ENCODE data around the gene DNAH10.

Gene DNAH10

GRCh38 chr12:123954647-123955350, 192.7 kb downstream of the DNAH10 start:
- no peak for DNase-seq

DNA sequence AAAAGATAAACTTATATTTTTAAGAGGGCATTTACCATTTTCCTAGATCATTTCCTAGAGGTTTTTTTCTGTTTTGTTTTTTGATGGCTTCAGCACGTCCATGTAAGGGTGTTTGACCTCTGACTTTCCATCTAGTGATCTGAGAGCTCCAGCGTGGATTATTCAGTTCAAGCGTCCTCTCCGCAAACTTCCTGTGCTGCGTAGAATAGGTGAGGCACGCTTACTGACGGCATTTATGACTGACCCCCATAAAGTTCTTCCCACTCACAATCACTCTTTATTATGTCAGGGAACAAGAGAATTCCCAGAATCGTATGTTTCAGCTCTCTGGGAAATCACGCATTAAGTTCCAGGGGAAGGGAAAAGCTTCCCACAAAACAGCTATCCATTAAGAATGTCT, 194.1 kb downstream of the DNAH10 start:
- no peak for DNase-seq

DNA sequence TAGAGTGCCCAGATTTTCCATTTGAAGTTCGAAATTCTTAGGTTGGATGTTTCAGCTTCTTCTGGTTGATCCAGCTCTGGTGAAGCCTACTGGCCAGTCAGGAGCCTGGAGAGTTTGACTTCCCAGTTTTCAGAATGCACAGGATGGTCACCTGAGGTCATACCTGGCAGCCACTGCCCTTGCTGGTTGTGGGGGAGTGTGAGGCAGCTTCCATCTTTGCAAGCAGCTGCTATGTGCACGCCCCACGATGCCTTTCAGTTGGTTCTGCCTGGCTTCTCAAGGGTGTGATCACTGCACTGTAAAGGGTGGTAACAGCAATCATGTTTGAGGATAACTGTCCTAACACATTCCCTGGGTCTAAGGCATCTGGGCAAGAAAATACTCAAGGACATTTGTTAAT, 195.1 kb downstream of the DNAH10 start:
- no peak for DNase-seq

DNA sequence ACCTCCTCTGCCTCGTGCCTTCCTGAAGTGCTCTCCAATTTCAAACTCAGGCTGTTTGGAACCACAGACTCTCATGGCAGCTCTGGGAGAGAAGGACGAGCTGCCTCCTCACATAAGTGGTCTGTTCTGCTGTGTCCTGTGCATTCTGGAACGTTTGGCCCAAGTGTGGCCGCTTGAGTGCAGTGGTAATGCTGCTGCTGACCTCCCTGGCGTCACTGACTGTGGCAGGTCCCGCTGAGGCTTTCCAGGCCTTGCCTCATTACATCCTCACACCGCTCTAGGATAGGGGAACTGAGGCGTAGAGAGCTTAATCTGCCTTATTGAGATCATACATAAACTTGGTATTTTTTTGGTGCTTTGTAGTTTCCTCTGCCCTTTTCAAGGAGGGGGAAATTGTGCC, 196.4 kb downstream of the DNAH10 start:
- no peak for DNase-seq

GRCh38 chr12:123958876-123959275, 196.8 kb downstream of the DNAH10 start:
- no peak for DNase-seq

DNA sequence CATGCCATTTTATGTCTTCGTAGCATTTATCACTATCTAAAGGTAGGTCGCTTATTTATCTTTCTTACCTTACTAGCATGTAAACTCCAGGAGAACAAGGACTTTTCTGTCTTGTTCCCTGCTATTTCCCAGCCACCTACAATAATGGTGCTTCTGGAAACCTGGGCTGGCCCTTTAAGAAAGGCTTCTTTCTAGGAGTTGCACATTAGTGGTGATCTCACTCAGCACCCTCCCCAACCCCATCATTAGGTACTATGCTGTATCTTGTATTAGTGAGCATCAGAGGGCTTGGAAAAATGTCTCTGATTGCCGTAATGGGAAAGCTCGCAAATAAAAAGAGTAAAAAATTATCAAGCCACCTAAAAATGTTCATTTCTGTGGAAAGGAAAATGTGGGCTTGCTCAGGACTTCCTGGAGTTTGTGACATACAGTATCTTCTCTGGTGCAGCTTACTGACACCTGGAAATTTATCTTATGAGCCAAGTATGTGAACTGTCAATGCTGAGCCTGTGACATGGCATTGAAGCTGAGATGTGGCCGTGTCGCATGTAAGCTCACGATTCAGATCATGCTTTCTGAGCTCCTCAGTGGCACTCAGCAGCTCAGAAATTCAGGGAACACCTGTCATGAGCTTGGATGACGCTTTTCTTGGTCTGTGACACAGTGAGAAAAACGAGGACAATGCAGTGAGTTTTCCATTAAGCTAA, 198.1 kb downstream of the DNAH10 start:
- no peak for DNase-seq

- no peak for DNase-seq
These were observed 198.8 kb downstream of the DNAH10 start for GRCh38 chr12:123960856-123961255.

GRCh38 chr12:123961585-123962345, 199.7 kb downstream of the DNAH10 start:
- DNase-seq: no peak

DNA sequence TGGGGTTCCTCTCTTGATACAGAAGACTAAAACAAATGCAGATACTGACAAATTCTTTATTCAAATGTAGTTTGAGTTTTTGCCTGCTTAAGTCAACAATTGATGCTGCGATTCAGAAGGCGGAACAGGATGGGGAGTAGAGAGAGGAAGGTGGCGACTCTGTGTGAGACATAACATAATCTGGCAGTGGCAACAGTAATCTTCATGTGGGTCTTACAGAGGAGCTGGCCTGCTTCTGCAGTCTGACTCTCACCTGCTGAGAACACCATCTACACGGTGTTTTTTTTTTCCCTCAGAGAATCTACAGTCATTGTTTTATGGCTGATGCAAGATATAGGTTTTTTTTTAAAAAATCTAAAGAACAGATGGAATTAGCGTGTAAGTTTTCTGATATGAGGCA, 200.4 kb downstream of the DNAH10 start:
- DNase-seq: no peak

GRCh38 chr12:123963821-123964220, 201.7 kb downstream of the DNAH10 start:
- no peak for DNase-seq

DNA sequence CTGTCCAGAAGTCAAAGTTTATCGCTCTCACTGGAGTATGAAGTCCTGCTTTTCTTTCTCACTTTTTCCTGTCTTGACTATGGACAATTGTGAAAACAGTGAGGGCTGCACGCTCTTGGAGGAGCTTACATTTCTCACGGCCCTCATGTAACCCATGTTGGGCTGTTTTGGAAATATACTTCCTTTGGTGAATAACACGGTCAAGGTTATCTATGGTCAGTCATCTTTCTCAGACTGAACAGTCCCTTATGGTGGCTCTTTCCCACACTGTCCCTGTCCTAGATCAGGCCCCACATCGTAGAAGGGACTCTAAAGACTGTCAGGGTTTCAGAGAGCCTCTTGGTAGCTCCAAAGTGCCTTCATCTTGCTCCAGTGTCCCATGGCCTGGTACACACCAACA, 203.3 kb downstream of the DNAH10 start:
- no peak for DNase-seq

DNA sequence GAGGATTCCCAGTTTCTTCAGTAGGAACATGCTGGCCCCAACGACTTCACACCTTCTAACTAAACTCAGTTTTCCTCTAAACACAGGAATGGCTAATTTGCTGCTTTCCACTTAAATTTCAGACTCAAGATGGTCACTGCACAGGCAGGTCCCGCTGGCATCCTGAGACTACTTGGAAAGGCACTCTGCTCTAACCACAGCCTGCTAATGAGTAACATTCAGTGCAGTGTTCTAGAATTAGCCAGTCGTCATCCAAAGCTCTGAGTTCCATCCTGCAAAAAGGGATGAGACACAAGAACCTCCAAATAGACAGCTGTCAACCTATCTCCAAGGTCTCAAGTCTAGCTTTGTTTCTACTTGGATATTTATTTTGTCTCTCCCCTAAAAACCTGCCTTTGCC, 204.5 kb downstream of the DNAH10 start:
- no peak for DNase-seq

DNA sequence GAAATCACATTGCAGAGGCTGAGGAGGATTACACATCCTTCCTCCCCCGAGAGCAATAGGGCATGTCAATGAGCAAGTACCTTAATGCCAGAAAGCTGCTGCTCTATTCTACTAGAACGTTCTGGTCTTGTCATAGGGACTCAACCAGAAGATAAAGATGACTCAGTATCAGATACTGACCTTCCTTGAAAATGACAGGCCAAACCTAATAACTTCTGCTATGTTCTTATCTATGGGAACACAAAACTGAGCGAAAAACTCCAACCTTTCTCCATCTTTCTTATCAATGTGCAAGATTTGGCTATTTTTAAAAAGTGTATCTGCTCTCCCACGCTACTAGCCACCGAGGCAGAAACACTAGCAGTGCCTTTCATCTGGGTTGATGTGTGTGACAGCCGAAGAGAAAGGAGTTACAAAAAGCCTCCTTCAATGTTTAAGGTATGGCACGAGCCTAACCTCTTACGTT, 205.1 kb downstream of the DNAH10 start:
- no peak for DNase-seq

DNA sequence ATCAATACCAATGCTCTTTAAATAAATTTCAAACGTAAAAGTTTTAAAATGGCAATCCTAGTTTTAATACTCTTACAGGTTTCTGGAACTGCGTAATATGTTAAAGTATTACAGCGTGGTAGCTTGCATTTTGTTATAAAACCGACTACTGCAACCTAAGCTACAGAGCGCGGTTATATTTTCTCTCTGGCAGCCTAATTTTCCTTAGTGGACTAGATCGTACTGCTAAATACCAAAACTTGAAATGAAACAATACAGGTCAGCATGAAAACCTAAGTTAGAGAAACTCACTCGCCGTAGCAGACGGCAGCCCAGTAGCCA, 209.3 kb downstream of the DNAH10 start:
- DNase-seq: no peak

GRCh38 chr12:123971770-123972456, 209.8 kb downstream of the DNAH10 start:
- DNase-seq: no peak

- DNase-seq: peak; percentile 74
These were observed 210.6 kb downstream of the DNAH10 start, which contains the start of the genes CCDC92 and ZNF664 for GRCh38 chr12:123972457-123973401. TSS of gene CCDC92 (minus strand) at chr12:123972831. CDS start at chr12:123944305, 28,526 bp downstream. TSS of gene ZNF664 (plus strand) at chr12:123973215. CDS start at chr12:124012145, 38,930 bp downstream.

GRCh38 chr12:123973552-123974341, 211.6 kb downstream of the DNAH10 start:
- DNase-seq: no peak

GRCh38 chr12:123976227-123976826, 214.2 kb downstream of the DNAH10 start:
- no peak for DNase-seq

DNA sequence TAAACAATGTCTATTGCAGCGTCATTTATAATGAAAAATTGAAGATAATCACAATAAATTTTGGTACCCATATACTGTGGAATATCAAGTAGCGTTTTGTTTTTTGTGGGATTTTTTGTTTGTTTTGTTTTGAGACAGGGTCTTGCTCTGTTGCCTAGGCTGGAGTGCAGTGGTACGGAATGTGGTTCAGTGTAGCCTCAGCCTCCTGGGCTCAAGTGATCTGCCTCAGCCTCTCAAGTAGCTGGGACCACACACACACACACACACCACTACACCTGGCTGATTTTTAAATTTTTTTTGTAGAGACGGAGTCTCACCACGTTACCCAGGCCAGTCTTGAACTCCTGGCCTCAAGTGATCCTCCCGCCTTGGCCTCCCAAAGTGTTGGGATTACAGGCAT, 217.5 kb downstream of the DNAH10 start:
- DNase-seq: no peak

DNA sequence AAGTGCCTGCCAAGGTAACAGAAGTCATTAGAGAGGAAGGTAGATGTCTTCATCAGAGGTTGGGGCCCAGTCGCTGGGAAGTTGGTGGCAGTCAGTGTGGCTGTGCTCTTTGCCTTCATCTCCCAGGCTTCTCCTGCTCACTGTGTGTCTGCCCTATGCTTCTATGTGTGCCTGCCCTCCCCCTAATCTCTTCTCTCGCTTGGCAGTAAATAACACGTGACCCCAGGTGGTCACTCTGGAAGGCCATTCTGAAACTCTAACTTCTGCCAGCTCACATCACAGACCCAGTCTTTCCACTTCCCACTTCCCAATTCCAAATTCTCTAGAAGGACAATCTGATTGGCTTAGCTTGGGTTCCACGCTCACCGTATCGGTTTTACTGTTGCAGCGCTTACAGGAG, 220.2 kb downstream of the DNAH10 start:
- DNase-seq: no peak

Data from NCI-H187 treated with DMSO at 0.1 percent for 48 hours (cell line).